Dendritic cell treated with granulocyte-macrophage colony-stimulating factor and Interleukin-4, amounts not matched to agents 40 ng/mL and 50 ng/mL, for 4 days (primary cell): ENCODE measurements around the gene CRACR2A.

Experiments
- H3K27ac Mint-ChIP-seq: one replicate; pipeline ENCODE4 v1.8.0; 2022; ENCODE audit warnings: mild to moderate bottlenecking, mixed read lengths
- H3K27me3 Mint-ChIP-seq: one replicate; pipeline ENCODE4 v1.8.0; 2022; ENCODE audit warnings: mild to moderate bottlenecking, mixed read lengths
- H3K36me3 Mint-ChIP-seq: one replicate; pipeline ENCODE4 v1.8.0; 2022; ENCODE audit warnings: low read depth, mixed read lengths
- H3K4me1 Mint-ChIP-seq: one replicate; pipeline ENCODE4 v1.8.0; 2022; ENCODE audit warnings: low read depth, mixed read lengths
- H3K4me3 Mint-ChIP-seq: one replicate; pipeline ENCODE4 v1.8.0; 2022; ENCODE audit warnings: mild to moderate bottlenecking, moderate library complexity, mixed read lengths
- H3K9me3 Mint-ChIP-seq: one replicate; pipeline ENCODE4 v1.8.0; 2022; ENCODE audit warnings: mixed read lengths
- intact Hi-C: fragments of 100-400 bp; cut with micrococcal nuclease; formaldehyde crosslinking; loops from one replicate; pipeline ENCODE4 v1.15.0; 2022

CRACR2A gene

DNA sequence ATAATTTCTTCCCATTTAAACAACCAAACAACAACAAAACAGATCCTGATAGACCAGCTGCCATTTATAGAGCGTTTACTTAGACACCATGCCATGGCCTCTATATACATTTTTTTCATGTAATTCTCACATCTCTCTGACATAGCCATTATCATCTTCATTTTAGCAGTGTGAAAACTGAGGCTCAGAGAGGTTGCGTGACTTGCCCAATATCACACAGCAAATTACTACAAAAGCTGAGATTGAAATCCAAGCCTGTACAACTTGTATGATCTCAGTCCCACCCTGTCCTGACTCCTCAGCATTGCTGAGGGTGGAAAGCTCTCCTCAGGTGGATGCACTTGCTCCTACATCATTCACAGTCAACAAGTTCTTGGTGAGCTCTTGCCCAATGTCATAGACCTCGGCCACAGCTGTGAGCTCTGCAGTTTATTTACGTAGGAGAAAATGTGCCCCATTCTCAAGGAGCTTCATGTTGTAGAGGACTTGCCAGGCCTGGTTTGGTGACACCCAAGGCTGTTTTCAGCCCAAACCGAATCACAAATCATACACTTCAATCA, 55.5 kb downstream of the CRACR2A start:
- Mint-ChIP-seq H3K27me3 (no peaks in the 10 kb centered on the region), H3K4me1 (peaks cover 6% of the 10 kb centered on the region), H3K27ac (no peak overlapping the region), H3K4me3 (no peak overlapping the region), H3K9me3 (no peaks in the 10 kb centered on the region), H3K36me3 (peaks cover 39% of the 10 kb centered on the region)
- intact Hi-C loops: no loop called here

DNA sequence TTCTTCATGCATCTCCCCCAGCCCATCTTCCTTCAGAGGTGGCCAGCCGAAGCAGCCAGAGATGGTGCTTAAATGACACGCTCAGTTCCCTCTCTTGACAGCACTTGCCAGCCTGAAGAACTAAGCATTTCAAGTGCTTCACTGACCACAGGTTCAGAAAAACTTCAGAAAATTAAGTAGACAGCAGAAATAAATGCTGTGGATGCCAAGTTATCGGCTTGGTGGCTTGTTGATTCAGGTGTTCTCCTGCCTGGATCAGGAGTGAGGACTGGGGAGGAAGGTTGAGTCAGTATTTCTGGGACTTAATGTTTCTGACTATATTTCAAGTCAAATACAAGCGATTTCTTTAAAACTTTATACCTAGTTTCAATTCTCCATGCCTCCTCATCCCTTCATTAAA, 58.2 kb downstream of the CRACR2A start:
- intact Hi-C loops: no loop called here
- Mint-ChIP-seq H3K4me3 (no peak overlapping the region), H3K9me3 (peaks cover 18% of the 10 kb centered on the region), H3K4me1 (peaks cover 6% of the 10 kb centered on the region), H3K27me3 (no peaks in the 10 kb centered on the region), H3K36me3 (peaks cover 46% of the 10 kb centered on the region), H3K27ac (no peak overlapping the region)

DNA sequence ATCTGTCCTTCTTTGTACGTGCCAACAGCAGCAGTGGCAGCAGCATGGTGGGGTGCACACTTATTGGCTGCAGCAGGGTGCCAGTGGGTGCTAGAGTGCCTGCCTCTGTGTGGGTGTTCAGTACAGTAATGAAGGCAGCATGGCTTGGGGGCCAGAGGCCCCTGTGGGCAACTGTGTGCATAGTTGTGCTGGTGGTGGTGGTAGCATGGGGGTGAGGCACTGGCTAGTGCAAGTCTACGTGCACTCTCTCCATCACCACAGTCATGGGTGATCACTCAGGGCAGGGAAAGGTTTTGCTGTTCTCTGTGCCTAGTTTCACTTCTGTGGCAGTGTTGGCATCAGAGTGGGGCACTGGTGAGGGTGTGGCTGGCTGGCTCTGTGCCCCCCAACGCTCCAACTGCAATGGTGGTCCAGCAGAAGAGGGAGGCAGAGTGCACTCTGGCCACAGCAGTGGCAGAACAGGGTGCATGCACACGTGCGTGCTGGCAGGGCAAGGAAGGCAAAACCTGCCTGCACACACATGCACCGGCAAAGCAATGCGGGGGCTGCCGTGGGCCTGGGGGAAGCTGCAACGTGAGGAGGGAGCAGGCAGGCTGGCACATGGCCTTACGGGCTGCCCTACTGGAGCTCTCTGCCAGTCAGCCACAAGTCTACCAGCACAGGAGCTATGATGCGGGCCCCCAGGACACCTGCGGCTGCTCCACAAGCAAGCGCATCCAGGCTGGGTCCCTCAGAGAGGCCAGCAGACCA, 60.1 kb downstream of the CRACR2A start:
- no peak overlapping the region for H3K4me3 Mint-ChIP-seq
- intact Hi-C loops: no loop called here
- H3K9me3 Mint-ChIP-seq: peaks cover 18% of the 10 kb centered on the region
- H3K27ac Mint-ChIP-seq: no peak overlapping the region
- no peaks in the 10 kb centered on the region for H3K27me3 Mint-ChIP-seq
- no peaks in the 10 kb centered on the region for H3K4me1 Mint-ChIP-seq
- H3K36me3 Mint-ChIP-seq: peaks cover 46% of the 10 kb centered on the region

DNA sequence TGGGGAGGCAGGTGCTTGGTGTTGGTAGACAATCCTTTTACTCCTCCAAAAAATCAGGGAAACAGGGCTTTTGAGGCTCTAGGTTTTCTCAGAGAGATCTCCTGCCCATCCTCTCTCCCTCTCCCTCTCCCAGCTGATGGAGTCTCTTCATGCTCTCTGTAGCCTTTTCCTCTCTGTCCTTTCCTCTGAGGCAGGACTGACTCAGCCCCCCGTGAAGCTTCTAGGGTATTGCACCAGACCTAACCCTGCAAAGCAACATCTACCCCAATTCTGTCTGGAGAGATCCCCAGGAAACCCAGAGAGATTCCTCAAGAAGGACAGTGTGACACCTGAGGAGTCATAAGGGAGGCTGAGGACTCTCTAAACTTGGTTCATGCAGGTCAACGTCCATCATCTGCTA, 66.4 kb downstream of the CRACR2A start:
- Mint-ChIP-seq H3K4me1 (no peaks in the 10 kb centered on the region), H3K36me3 (peaks cover 30% of the 10 kb centered on the region), H3K9me3 (peaks cover 12% of the 10 kb centered on the region), H3K4me3 (no peak overlapping the region), H3K27ac (no peak overlapping the region), H3K27me3 (no peaks in the 10 kb centered on the region)
- intact Hi-C loops: no loop called here

DNA sequence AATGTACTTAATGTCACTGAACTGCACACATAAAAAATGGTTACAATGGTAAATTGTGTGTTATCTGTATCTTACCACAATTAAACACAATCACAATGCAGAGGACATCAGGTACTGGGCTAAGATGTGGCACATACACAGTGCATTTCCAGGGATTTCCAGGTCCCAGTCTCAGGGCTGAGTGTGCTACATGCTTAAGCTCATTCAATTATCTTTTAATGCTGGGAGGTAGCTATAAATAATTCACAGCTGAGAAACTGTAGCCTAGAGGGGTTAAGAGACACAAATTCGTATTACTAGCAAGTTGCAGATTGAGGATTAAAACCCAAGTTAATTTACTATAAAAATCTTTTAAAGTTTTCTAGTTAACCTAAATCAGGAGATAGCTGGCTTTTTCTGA, 67.1 kb downstream of the CRACR2A start:
- peaks cover 5% of the 10 kb centered on the region for H3K9me3 Mint-ChIP-seq
- intact Hi-C loops: no loop called here
- H3K4me1 Mint-ChIP-seq: no peaks in the 10 kb centered on the region
- peaks cover 34% of the 10 kb centered on the region for H3K36me3 Mint-ChIP-seq
- no peaks in the 10 kb centered on the region for H3K27me3 Mint-ChIP-seq
- H3K4me3 Mint-ChIP-seq: no peak overlapping the region
- no peak overlapping the region for H3K27ac Mint-ChIP-seq

DNA sequence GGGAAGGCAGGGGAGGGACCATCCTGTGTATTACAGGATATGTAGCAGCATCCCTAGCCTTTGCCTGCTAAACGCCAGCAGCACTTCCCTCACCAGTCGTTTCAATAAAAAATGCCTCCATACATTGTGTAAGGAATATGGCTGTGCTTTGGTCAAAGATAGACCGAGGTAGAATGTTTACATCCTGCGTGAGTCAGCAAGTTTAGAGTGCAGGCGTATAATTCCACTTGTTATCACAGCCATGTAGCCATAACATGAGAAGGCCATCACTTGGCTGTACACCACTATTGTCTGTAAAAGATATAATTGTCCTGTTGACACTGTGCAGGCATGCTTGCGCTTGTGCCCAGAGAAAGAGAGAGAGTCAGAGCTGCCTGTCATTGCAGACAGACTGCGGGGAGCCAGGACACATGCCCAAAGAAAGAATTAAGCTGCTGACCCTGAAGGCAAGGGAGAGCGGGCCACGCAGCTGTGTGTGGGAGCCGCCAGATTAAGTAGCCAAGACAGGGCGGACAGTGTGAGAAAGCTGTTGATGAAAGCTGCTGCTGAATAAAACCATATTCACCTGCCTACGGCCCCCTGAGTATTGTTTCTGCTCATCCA, 68.4 kb downstream of the CRACR2A start:
- Mint-ChIP-seq H3K4me3 (no peak overlapping the region), H3K36me3 (peaks cover 35% of the 10 kb centered on the region), H3K27ac (no peak overlapping the region), H3K9me3 (no peaks in the 10 kb centered on the region), H3K4me1 (no peaks in the 10 kb centered on the region), H3K27me3 (no peaks in the 10 kb centered on the region)
- intact Hi-C loops: no loop called here

DNA sequence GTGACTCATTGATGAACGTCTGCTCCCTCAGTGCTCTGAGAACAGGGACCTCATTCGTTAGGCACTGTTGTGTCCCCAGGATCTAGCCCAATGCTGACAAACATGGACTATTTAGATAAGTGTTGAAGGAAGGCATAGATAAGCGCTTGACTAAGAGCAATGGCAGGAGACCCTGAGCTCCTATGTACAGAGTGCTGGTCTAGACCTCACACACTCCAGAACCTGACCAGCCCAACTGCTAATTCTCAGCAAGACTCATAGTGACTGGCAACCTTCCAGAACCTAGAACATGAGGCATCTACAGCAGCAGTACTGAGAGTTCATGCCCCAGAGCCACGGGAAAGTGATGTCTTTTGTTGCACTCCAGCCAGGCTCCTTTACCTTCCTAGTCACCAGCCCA, 69.2 kb downstream of the CRACR2A start:
- H3K4me3 Mint-ChIP-seq: no peak overlapping the region
- no peaks in the 10 kb centered on the region for H3K4me1 Mint-ChIP-seq
- intact Hi-C loops: no loop called here
- H3K27ac Mint-ChIP-seq: no peak overlapping the region
- H3K27me3 Mint-ChIP-seq: no peaks in the 10 kb centered on the region
- peaks cover 44% of the 10 kb centered on the region for H3K36me3 Mint-ChIP-seq
- H3K9me3 Mint-ChIP-seq: no peaks in the 10 kb centered on the region

DNA sequence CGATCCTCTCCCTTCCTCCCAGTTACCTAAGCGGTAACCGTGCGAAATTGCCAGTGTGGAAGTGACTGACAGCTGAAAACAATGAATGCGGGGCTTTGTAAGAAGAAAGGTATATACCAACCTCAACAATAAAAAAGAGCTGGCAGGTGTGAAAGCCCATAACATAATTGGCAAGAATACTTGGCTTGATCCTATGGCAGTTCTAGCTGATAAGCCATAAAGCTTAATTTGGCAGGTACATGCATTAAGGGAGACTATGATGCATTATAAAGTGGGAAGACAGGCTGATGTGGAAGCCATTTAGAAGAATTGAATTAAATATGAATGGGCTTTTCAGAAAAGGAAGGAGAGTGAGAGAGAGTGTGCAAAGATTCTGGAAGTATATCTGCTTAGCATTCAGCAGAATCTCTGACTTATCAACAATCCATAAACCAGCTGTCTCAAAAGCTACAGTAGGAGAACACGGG, 71.3 kb downstream of the CRACR2A start:
- intact Hi-C loops: no loop called here
- H3K9me3 Mint-ChIP-seq: no peaks in the 10 kb centered on the region
- no peaks in the 10 kb centered on the region for H3K27me3 Mint-ChIP-seq
- H3K36me3 Mint-ChIP-seq: peaks cover 63% of the 10 kb centered on the region
- H3K27ac Mint-ChIP-seq: no peak overlapping the region
- H3K4me1 Mint-ChIP-seq: no peaks in the 10 kb centered on the region
- no peak overlapping the region for H3K4me3 Mint-ChIP-seq

DNA sequence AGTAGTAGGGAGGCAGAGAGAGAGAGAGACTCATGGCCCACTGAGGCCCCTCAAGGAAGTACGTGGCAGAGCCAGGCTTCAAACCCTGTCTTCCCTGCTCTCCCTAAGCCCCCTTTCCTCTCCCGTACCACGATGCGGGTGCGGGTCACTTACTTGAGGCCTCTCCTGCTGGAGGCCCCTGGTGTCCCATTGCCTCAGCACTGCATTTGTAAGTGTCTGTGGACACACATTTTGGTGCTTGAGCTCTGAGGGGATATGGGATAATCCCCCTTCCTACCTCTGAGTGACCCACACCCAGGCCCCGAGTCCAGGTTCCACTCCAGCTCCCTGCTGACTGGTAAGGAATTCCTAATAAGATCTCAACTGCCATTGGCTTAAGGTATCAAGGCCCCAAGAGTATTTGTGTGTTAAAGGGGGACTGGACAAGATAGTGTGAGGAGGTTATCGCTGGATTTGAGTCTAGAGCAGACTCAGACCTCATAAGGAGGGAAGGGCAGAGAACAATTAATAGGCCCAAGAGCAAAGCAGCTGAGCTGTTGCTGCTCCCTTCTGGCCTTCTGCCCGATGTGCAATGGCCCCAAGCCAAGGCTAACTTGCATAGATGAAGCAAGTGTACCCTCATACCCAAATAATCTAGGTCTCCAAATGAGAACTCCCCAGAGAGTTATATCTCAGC, 71.9 kb downstream of the CRACR2A start:
- Mint-ChIP-seq H3K4me1 (peaks cover 1% of the 10 kb centered on the region), H3K36me3 (peaks cover 63% of the 10 kb centered on the region), H3K9me3 (no peaks in the 10 kb centered on the region), H3K27me3 (no peaks in the 10 kb centered on the region), H3K27ac (no peak overlapping the region), H3K4me3 (no peak overlapping the region)
- intact Hi-C loops: no loop called here

DNA sequence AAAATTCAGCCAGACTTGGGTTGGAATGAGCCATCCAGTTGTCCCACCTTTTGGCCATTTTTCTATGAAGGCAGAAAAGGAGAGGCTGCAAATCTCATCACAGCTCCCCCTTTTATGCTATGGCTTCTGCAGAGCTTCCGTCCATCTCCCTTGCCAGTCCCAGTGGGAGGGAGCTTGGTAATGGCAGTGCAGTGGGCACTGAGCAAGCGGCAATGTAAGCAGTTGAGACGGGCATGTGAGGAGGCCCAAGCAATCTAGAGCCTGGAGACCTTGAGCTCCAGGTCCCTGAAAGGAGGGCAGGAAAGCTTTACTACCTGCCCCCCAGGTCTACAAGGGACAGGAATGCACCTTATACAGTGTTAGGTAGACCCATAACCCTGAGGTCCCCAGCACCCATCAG, 73.1 kb downstream of the CRACR2A start:
- H3K4me3 Mint-ChIP-seq: no peak overlapping the region
- peaks cover 10% of the 10 kb centered on the region for H3K4me1 Mint-ChIP-seq
- intact Hi-C loops: no loop called here
- no peak overlapping the region for H3K27ac Mint-ChIP-seq
- no peaks in the 10 kb centered on the region for H3K9me3 Mint-ChIP-seq
- no peaks in the 10 kb centered on the region for H3K27me3 Mint-ChIP-seq
- H3K36me3 Mint-ChIP-seq: peaks cover 63% of the 10 kb centered on the region

DNA sequence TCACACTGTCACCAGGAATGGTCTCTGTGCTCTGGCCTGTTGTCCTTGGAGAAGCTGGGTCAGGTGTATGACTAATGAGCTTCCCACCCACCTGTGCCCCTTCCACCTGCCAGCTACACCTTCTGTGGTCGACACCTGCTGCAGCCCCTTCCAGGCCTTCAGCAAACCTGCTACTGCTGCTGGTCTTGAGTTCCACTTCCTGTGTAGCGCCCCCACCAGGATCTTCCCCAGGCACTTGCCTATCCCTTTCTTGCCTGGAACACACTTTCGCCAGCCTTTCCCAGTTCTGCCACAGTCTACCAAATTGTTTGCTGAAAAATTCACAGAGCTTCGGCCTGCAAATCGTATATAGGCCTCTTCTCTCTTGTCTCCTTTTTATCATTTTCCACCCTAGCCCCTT, 75.3 kb downstream of the CRACR2A start:
- Mint-ChIP-seq H3K4me1 (peaks cover 10% of the 10 kb centered on the region), H3K9me3 (no peaks in the 10 kb centered on the region), H3K27me3 (no peaks in the 10 kb centered on the region), H3K36me3 (peaks cover 76% of the 10 kb centered on the region), H3K27ac (no peak overlapping the region), H3K4me3 (no peak overlapping the region)
- intact Hi-C loops: no loop called here

DNA sequence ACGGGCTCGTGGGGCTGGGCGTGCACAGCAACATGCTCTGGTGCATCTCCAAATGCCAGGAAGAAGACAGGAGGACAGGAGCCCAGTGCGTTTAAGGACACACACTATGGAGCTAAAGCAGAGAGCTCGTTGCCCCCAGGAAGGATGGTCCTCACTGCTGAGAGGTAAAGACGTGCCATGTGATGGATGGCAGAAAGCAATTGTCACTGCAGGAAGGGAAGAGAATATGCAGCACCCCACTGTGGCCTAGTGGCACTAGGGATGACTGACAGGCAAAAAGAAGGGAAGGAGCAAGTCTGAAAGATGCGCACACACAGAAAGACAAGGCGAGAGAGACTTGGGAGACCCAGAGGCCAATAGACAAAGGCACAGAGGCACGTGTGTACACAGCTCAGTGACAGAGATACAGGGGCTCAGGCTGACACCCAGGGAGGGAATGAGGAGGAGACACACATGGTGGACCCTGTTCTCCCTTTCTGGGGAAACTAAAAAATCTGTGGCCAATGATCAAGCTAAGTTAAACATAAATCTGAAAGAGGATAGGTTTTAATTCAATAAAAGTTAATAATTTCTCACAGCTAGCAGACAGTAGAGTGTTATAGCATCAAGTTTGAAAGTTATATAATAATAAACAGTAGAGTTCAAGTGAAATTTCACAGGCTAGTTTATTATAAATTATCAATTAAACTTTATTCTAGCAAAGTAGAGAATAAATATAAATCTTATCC, 78.8 kb downstream of the CRACR2A start:
- Mint-ChIP-seq H3K27me3 (no peaks in the 10 kb centered on the region), H3K9me3 (no peaks in the 10 kb centered on the region), H3K36me3 (peaks cover 83% of the 10 kb centered on the region), H3K27ac (no peak overlapping the region), H3K4me1 (peaks cover 10% of the 10 kb centered on the region), H3K4me3 (no peak overlapping the region)
- intact Hi-C loops: no loop called here

DNA sequence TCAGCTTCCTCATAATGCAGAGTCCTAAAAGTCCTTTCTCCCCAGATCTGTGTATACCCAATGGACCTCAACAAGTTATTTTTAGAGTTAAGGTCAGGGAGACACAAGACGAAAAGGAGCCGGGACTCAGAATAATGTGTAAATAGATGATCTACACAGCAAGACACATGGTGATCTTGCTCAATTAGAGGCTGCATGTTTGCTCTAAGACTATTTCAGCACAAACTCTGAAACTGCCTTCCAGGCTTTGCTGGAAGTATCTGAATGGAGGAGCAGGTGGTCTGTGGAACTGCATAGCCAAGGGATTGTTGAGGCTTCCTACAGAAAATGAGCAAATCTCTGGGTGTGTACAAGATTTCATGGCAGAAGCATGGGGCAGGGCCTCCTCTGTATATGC, 80.8 kb downstream of the CRACR2A start:
- Mint-ChIP-seq H3K4me3 (no peak overlapping the region), H3K4me1 (peaks cover 10% of the 10 kb centered on the region), H3K27ac (no peak overlapping the region), H3K36me3 (peaks cover 79% of the 10 kb centered on the region), H3K27me3 (no peaks in the 10 kb centered on the region), H3K9me3 (no peaks in the 10 kb centered on the region)
- intact Hi-C loops: no loop called here
